Neuronal stem cell (in vitro differentiated cells): Measurements from ENCODE around the gene GABPB2.

ENCODE experiments used
- DNase-seq: peaks from one replicate; pipeline ENCODE4 v3.0.0-alpha.2; 2013; ENCODE audit warnings: low spot score
- H2AFZ ChIP-seq: one replicate; pipeline ENCODE4 v1.6.1; 2013; ENCODE audit warnings: mild to moderate bottlenecking, low read length, inconsistent platforms
- H2AK5ac ChIP-seq: 2 replicates; pipeline ENCODE4 v1.6.1; 2013; ENCODE audit warnings: low read depth, mild to moderate bottlenecking, inconsistent platforms, low read length, moderate library complexity, mixed read lengths
- H2BK120ac ChIP-seq: 2 replicates; pipeline ENCODE4 v1.6.1; 2013; ENCODE audit warnings: low read depth, mild to moderate bottlenecking, inconsistent platforms, low read length, moderate library complexity, mixed read lengths
- H2BK12ac ChIP-seq: one replicate; pipeline ENCODE4 v1.6.1; 2013; ENCODE audit warnings: low read length, inconsistent platforms
- H2BK15ac ChIP-seq: 2 replicates; pipeline ENCODE4 v1.6.1; 2013; ENCODE audit warnings: mild to moderate bottlenecking, low read length, inconsistent platforms, mixed read lengths
- H2BK5ac ChIP-seq: one replicate; pipeline ENCODE4 v1.6.1; 2013; ENCODE audit warnings: inconsistent platforms, mild to moderate bottlenecking, low read length, moderate library complexity
- H3K14ac ChIP-seq: one replicate; pipeline ENCODE4 v1.6.1; 2013; ENCODE audit warnings: low read length, inconsistent platforms
- H3K18ac ChIP-seq: 2 replicates; pipeline ENCODE4 v1.6.1; 2013; ENCODE audit warnings: low read length, inconsistent platforms
- H3K23ac ChIP-seq: 2 replicates; pipeline ENCODE4 v1.6.1; 2013; ENCODE audit warnings: low read depth, mild to moderate bottlenecking, mixed read lengths, low read length, inconsistent platforms; ENCODE audit not compliant: poor library complexity
- H3K27ac ChIP-seq: replicated peaks from 3 replicates; pipeline ENCODE4 v1.5.1; 2013; ENCODE audit warnings: low read length, inconsistent platforms
- H3K27me3 ChIP-seq, 3 experiments: 2 replicates each; pipeline ENCODE4 v1.6.1; 2013; ENCODE audit warnings: low read length in 3 of 3, mild to moderate bottlenecking in 2 of 3, inconsistent platforms in 1 of 3, low read depth in 1 of 3, mixed read lengths in 1 of 3, moderate library complexity in 1 of 3; ENCODE audit not compliant: control insufficient read depth in 3 of 3, insufficient read depth in 3 of 3
- H3K36me3 ChIP-seq, 2 donors: replicated peaks in 1 of 2; 2 replicates each; pipeline ENCODE4 v1.6.1; 2013; ENCODE audit warnings: low read length in 2 of 2; ENCODE audit not compliant: control insufficient read depth in 2 of 2, insufficient read depth in 2 of 2
- H3K4ac ChIP-seq: 2 replicates; pipeline ENCODE4 v1.6.1; 2013; ENCODE audit warnings: inconsistent platforms, mild to moderate bottlenecking, low read length, moderate library complexity
- H3K4me1 ChIP-seq, 2 donors: 1 replicate in 1 of 2; 2 replicates in 1 of 2; pipeline ENCODE4 v1.6.1; 2013; ENCODE audit warnings: low read length in 2 of 2, low read depth in 1 of 2; ENCODE audit not compliant: control insufficient read depth in 2 of 2, insufficient read depth in 1 of 2
- H3K4me2 ChIP-seq: one replicate; pipeline ENCODE4 v1.6.1; 2013; ENCODE audit warnings: mild to moderate bottlenecking, low read length, inconsistent platforms; ENCODE audit not compliant: insufficient read depth, poor library complexity, severe bottlenecking
- H3K4me3 ChIP-seq, 2 donors: 2 replicates each; pipeline ENCODE4 v1.5.1; 2013; ENCODE audit warnings: low read length in 2 of 2, mild to moderate bottlenecking in 2 of 2, inconsistent platforms in 1 of 2, moderate library complexity in 1 of 2
- H3K79me1 ChIP-seq: one replicate; pipeline ENCODE4 v1.6.1; 2013; ENCODE audit warnings: low read depth, mild to moderate bottlenecking, inconsistent platforms, low read length, moderate library complexity
- H3K9ac ChIP-seq: one replicate; pipeline ENCODE4 v1.6.1; 2013; ENCODE audit warnings: mild to moderate bottlenecking, low read depth, low read length, inconsistent platforms; ENCODE audit not compliant: poor library complexity
- H3K9me3 ChIP-seq, 2 donors: replicated peaks in 1 of 2; 2 replicates each; pipeline versions ENCODE3 to v1.6.1; 2013; ENCODE audit warnings: low read length in 2 of 2, mild to moderate bottlenecking in 2 of 2, inconsistent platforms in 1 of 2, low read depth in 1 of 2, mixed read lengths in 1 of 2, moderate library complexity in 1 of 2; ENCODE audit not compliant: control insufficient read depth in 2 of 2, insufficient read depth in 1 of 2
- H4K8ac ChIP-seq: one replicate; pipeline ENCODE4 v1.6.1; 2013; ENCODE audit warnings: low read depth, mild to moderate bottlenecking, inconsistent platforms, low read length, moderate library complexity
- H4K91ac ChIP-seq: one replicate; pipeline ENCODE4 v1.6.1; 2013; ENCODE audit warnings: low read length, low read depth, mild to moderate bottlenecking, inconsistent platforms; ENCODE audit not compliant: poor library complexity
- WGBS, 2 donors: extraction: QIAGEN DNeasy Blood & Tissue Kit; methylation state at CpG; one replicate each; pipeline ENCODE4 v1.1.7; 2013; ENCODE audit warnings: missing lambda C conversion rate in 2 of 2, mixed read lengths in 1 of 2; ENCODE audit not compliant: insufficient read length in 2 of 2, insufficient replicate concordance in 1 of 2; ENCODE audit errors: extremely low coverage in 2 of 2; 5-methylcytosine and 5-hydroxymethylcytosine counted together

Gene GABPB2

DNA sequence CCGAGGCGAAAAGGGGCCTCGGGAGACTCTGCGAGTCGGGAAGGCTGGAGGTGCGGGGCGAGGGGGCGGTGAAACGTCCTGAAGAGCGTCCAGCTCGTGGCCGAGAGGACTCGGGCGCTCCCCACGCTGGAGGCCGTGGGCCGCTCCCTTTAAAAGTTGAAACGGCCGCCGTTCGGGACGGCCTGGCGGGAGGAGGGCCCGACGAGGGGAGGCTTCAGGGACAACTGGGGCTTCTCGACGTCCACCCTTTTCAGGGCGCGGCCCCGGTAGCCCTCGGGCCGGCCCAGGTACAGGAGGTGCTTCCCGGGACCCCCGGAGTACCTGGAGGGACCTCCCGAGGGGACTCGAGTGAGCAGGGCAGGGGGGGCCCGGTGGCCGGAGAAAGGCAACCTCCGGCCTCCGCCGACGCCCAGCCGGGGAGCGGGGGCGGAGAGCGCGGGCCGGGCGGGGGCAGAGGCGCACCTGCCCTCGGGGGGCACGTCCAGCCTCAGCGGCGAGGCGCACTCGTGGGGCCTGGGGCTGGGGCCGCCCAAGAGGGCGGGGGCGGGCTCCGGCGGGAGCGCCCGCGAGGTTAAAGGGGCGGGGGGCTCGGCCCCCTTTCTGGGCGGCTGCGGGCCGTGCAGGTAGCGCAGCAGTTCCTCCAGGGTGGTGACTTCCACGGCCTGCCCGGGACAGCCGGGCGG, 61.9 kb downstream of the GABPB2 start:
- H3K14ac ChIP-seq, result peak overlapping the region; percentile 42
- DNase-seq, result no peak
- peak overlapping the region; percentile 17 for H3K4ac ChIP-seq
- no peak overlapping the region for H2BK5ac ChIP-seq
- H2BK15ac ChIP-seq, result peak overlapping the region; percentile 8
- H4K91ac ChIP-seq, result no peak overlapping the region
- no peaks in the 10 kb centered on the region for H3K79me1 ChIP-seq
- H3K4me3 ChIP-seq, result no peak overlapping the region
- H3K4me2 ChIP-seq, result peak overlapping the region; percentile 86
- peak overlapping the region; percentile 92 for H3K18ac ChIP-seq
- H2BK12ac ChIP-seq, result no peak overlapping the region
- WGBS, 2 donors, result no CpG with 5 or more reads among the region's 74 CpGs
- H2BK120ac ChIP-seq, result no peak overlapping the region
- H3K9me3 ChIP-seq, result no peaks in the 10 kb centered on the region
- H3K27ac ChIP-seq, result no peak overlapping the region
- no peak overlapping the region for H3K23ac ChIP-seq
- H3K27me3 ChIP-seq, result peaks cover 0 to 27% (median 5%) of the 10 kb centered on the region in 3 experiments
- no peak overlapping the region for H2AFZ ChIP-seq
- peaks cover 29 to 52% of the 10 kb centered on the region in 2 donors for H3K36me3 ChIP-seq
- H3K9ac ChIP-seq, result no peak overlapping the region
- H3K4me1 ChIP-seq, result peaks cover 0 to 8% of the 10 kb centered on the region in 2 donors
- H2AK5ac ChIP-seq, result peak overlapping the region; percentile 82
- no peak overlapping the region for H4K8ac ChIP-seq

GRCh38 chr1:151133018-151133806, 62.7 kb downstream of the GABPB2 start:
- peaks cover 1% of the 10 kb centered on the region for H3K79me1 ChIP-seq
- H3K23ac ChIP-seq, result peak overlapping the region; percentile 53
- no peaks in the 10 kb centered on the region for H3K9me3 ChIP-seq
- H3K4me2 ChIP-seq, result peak overlapping the region; percentile 86
- peak overlapping the region; percentile 46 for H2BK12ac ChIP-seq
- peak overlapping the region; percentile 42 for H3K14ac ChIP-seq
- DNase-seq, result no peak
- no peak overlapping the region for H2BK5ac ChIP-seq
- H2BK15ac ChIP-seq, result peak overlapping the region; percentile 8
- no peak overlapping the region for H3K4ac ChIP-seq
- H3K36me3 ChIP-seq, result peaks cover 35 to 60% of the 10 kb centered on the region in 2 donors
- peak overlapping the region; percentile 26 for H4K8ac ChIP-seq
- H3K9ac ChIP-seq, result peak overlapping the region; percentile 54
- peaks cover 0 to 8% of the 10 kb centered on the region in 2 donors for H3K4me1 ChIP-seq
- H3K27me3 ChIP-seq, result peaks cover 0 to 27% (median 5%) of the 10 kb centered on the region in 3 experiments
- H3K27ac ChIP-seq, result no peak overlapping the region
- no peak overlapping the region for H4K91ac ChIP-seq
- peak overlapping the region in 1 of 2 donors; percentile 59 for H3K4me3 ChIP-seq
- no CpG with 5 or more reads among the region's 65 CpGs for WGBS, 2 donors
- peak overlapping the region; percentile 89 for H3K18ac ChIP-seq
- no peak overlapping the region for H2BK120ac ChIP-seq
- peak overlapping the region; percentile 82 for H2AK5ac ChIP-seq
- H2AFZ ChIP-seq, result no peak overlapping the region

DNA sequence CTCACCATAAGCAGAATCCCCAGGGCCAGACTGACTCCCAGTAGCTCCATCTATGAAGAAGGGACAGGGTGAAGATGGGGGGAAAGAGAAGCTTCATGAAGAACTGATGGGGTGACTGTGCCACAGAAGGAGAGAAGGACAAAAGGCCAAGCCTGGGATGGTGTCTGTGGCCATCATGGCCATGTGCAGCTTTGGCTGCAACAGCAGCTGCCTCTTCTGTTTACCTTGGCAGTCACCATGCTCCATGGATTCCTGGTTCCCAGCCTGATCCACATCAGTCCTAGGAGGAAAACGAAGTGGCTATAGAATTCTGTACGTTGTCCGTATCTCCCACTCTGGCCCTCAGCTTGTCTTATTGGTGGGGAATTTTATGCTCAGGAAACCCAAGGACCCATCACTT, 63.8 kb downstream of the GABPB2 start:
- Histone ChIP-seq H3K27ac (no peak overlapping the region), H3K14ac (no peak overlapping the region), H3K4me1 (peaks cover 0 to 8% of the 10 kb centered on the region in 2 donors), H3K9ac (no peak overlapping the region), H4K91ac (no peak overlapping the region), H2BK5ac (no peak overlapping the region), H3K79me1 (peaks cover 1% of the 10 kb centered on the region), H3K9me3 (no peaks in the 10 kb centered on the region), H2AK5ac (no peak overlapping the region), H2BK120ac (no peak overlapping the region), H3K4me3 (no peak overlapping the region), H2BK12ac (no peak overlapping the region), H3K36me3 (peaks cover 36 to 69% of the 10 kb centered on the region in 2 donors), H2BK15ac (no peak overlapping the region), H2AFZ (no peak overlapping the region), H3K18ac (no peak overlapping the region), H3K4ac (no peak overlapping the region), H3K27me3 (peaks cover 0 to 27% (median 5%) of the 10 kb centered on the region in 3 experiments), H3K23ac (no peak overlapping the region), H4K8ac (no peak overlapping the region), H3K4me2 (no peak overlapping the region)
- WGBS, 2 donors, result no CpG with 5 or more reads among the region's 3 CpGs
- DNase-seq, result no peak

DNA sequence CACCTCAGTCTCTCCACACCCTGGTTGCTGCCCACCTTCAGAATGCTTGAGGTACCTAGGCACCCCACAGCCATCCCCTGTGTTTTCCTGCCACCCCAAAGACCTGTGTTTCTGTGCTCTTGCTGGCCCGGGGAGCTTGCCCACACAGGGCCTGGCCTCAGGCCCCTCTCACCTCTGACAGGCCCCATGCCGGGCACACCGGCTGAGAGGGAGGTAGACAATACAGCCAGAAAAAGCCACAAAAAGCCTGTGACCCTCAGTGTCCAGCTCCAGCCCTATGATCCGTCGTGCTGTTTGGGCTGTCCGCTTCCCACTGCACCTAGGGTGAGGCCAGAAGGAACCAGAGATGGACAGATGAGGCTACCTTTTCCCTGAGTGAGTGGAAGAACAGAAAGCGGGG, 64.4 kb downstream of the GABPB2 start:
- peaks cover 1% of the 10 kb centered on the region for H3K79me1 ChIP-seq
- no peak overlapping the region for H3K18ac ChIP-seq
- H3K4me3 ChIP-seq, result no peak overlapping the region
- no CpG with 5 or more reads among the region's 7 CpGs for WGBS, 2 donors
- H2BK12ac ChIP-seq, result no peak overlapping the region
- no peak overlapping the region for H2AFZ ChIP-seq
- peaks cover 0 to 8% of the 10 kb centered on the region in 2 donors for H3K4me1 ChIP-seq
- no peak overlapping the region for H3K4me2 ChIP-seq
- H3K9me3 ChIP-seq, result no peaks in the 10 kb centered on the region
- H2BK5ac ChIP-seq, result no peak overlapping the region
- no peak overlapping the region for H2BK120ac ChIP-seq
- H3K4ac ChIP-seq, result no peak overlapping the region
- no peak overlapping the region for H2BK15ac ChIP-seq
- DNase-seq, result no peak
- no peak overlapping the region for H3K14ac ChIP-seq
- H4K91ac ChIP-seq, result no peak overlapping the region
- no peak overlapping the region for H3K9ac ChIP-seq
- no peak overlapping the region for H4K8ac ChIP-seq
- H3K23ac ChIP-seq, result no peak overlapping the region
- peaks cover 40 to 75% of the 10 kb centered on the region in 2 donors for H3K36me3 ChIP-seq
- H3K27ac ChIP-seq, result no peak overlapping the region
- no peak overlapping the region for H2AK5ac ChIP-seq
- H3K27me3 ChIP-seq, result peaks cover 0 to 27% (median 5%) of the 10 kb centered on the region in 3 experiments
